Sigmoid colon (tissue), 4 donors: Measurements from ENCODE around the gene PPP3R1.

Experiments
- CTCF ChIP-seq, 4 experiments: fragments of 450-650 bp in 3 of 4; fragments of 200-600 bp in 1 of 4; IDR thresholded peaks; one replicate each; pipeline ENCODE4 v1.5.1; 2016 to 2019; ENCODE audit warnings: antibody characterized with exemption in 4 of 4, mild to moderate bottlenecking in 3 of 4, moderate library complexity in 2 of 4
- EP300 ChIP-seq, 4 donors: sonication (generic); formaldehyde crosslinking; IDR thresholded peaks; one replicate each; pipeline ENCODE4 v1.6.1; 2017; ENCODE audit warnings: antibody characterized with exemption in 4 of 4
- POLR2A ChIP-seq, 2 donors: fragments of 450-650 bp; IDR thresholded peaks; one replicate each; pipeline ENCODE4 v1.6.1; 2016; ENCODE audit warnings: antibody characterized with exemption in 2 of 2, mild to moderate bottlenecking in 2 of 2, moderate library complexity in 2 of 2
- POLR2AphosphoS5 ChIP-seq, 4 donors: sonication (generic); formaldehyde crosslinking; IDR thresholded peaks; one replicate each; pipeline ENCODE4 v1.6.1; 2017; ENCODE audit warnings: antibody characterized with exemption in 4 of 4

- TF ChIP-seq POLR2A (IDR thresholded peaks at IDR 0.05) (no peak), CTCF (IDR thresholded peaks at IDR 0.05) (no peak), EP300 (IDR thresholded peaks at IDR 0.05) (no peak), POLR2AphosphoS5 (IDR thresholded peaks at IDR 0.05) (no peak)
Measured at GRCh38 chr2:68134120-68134519, 118.2 kb downstream of the PPP3R1 start.
